Ascending aorta (tissue), 2 donors: Measurements from ENCODE around the gene LTBP2. TPM values are rescaled to one million over a fixed set of nuclear protein-coding genes. Genes with fewer than 3 reads are reported as not detected.

ENCODE experiments used
- DNase-seq, 2 donors: peaks; one replicate each; pipeline ENCODE4 v3.0.0-alpha.2; 2019; ENCODE audit warnings: low spot score in 2 of 2
- H3K27ac ChIP-seq, 2 donors: fragments of 200-600 bp; sonication (generic); one replicate each; pipeline ENCODE4 v1.5.1; 2016 to 2017; ENCODE audit warnings: mild to moderate bottlenecking in 1 of 2
- H3K27me3 ChIP-seq: fragments of 200-600 bp; sonication (generic); one replicate; pipeline ENCODE4 v1.5.1; 2017
- H3K36me3 ChIP-seq, 2 donors: fragments of 200-600 bp; sonication (generic); one replicate each; pipeline ENCODE4 v1.5.1; 2016
- H3K4me1 ChIP-seq, 2 donors: fragments of 200-600 bp; sonication (generic); one replicate each; pipeline ENCODE4 v1.5.1; 2016 to 2017; ENCODE audit warnings: mild to moderate bottlenecking in 1 of 2
- H3K4me3 ChIP-seq, 2 donors: fragments of 200-600 bp; sonication (generic); one replicate each; pipeline ENCODE4 v1.5.1; 2016 to 2017; ENCODE audit warnings: mild to moderate bottlenecking in 1 of 2
- H3K9me3 ChIP-seq, 2 donors: fragments of 200-600 bp; sonication (generic); one replicate each; pipeline ENCODE4 v1.5.1; 2016
- intact Hi-C: fragments of 100-400 bp; cut with DNase I; formaldehyde crosslinking; loops from one replicate; pipeline ENCODE4 v1.15.1; 2023
- total RNA-seq: library from RNA; depleted of rRNA; stranded (reverse); fragments of >200 nt; gene quantifications from one replicate; pipeline ENCODE4 v1.1.0, GENCODE V29; 2016
- TF ChIP-seq, protein P1 (sequence below), 3 experiments: fragments of 200-600 bp in 2 of 3; fragments of 450-650 bp in 1 of 3; sonication (generic) in 2 of 3; IDR thresholded peaks; one replicate each; pipeline ENCODE4 v1.5.1; 2016 to 2019; ENCODE audit warnings: antibody characterized with exemption in 3 of 3, mild to moderate bottlenecking in 1 of 3, moderate library complexity in 1 of 3

The LTBP2 gene
- total RNA-seq, 1 donor from 2014 or later, result 383 TPM

- TF ChIP-seq, protein P1, sequence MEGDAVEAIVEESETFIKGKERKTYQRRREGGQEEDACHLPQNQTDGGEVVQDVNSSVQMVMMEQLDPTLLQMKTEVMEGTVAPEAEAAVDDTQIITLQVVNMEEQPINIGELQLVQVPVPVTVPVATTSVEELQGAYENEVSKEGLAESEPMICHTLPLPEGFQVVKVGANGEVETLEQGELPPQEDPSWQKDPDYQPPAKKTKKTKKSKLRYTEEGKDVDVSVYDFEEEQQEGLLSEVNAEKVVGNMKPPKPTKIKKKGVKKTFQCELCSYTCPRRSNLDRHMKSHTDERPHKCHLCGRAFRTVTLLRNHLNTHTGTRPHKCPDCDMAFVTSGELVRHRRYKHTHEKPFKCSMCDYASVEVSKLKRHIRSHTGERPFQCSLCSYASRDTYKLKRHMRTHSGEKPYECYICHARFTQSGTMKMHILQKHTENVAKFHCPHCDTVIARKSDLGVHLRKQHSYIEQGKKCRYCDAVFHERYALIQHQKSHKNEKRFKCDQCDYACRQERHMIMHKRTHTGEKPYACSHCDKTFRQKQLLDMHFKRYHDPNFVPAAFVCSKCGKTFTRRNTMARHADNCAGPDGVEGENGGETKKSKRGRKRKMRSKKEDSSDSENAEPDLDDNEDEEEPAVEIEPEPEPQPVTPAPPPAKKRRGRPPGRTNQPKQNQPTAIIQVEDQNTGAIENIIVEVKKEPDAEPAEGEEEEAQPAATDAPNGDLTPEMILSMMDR (IDR thresholded peaks at IDR 0.05), result no peak
These were observed 60.3 kb downstream of the LTBP2 start for GRCh38 chr14:74551431-74552371.

DNA sequence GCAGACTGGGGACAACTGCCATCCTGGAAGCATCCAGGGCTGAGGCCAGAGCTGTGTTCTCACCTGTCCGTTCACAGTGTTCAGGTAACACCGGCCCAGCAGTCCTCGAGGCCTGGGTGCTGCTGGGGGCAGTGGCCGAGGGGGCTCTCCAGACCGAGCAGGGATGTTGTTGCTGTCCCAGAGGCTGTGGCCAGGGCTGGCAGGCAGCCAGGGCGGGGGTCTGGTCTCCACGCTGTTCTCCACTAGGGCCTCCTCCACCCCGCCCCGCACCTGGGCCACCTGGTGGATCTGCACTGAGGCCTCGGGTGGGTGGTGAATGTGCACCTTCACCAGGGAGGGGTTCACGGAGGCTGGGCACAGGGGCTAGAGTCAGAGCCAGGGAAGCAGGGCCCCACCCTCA is 61.0 kb downstream of the LTBP2 start:
- peaks cover 38 to 58% of the 10 kb centered on the region in 2 donors for H3K4me1 ChIP-seq
- TF ChIP-seq, protein P1 (IDR thresholded peaks at IDR 0.05), result no peak
- peak overlapping the region; percentile 85 to 91 for H3K27ac ChIP-seq
- H3K36me3 ChIP-seq, result peaks cover 45 to 53% of the 10 kb centered on the region in 2 donors
- intact Hi-C loops, result no loop called here
- DNase-seq, result no peak
- no peak overlapping the region for H3K4me3 ChIP-seq
- H3K9me3 ChIP-seq, result no peaks in the 10 kb centered on the region
- no peaks in the 10 kb centered on the region for H3K27me3 ChIP-seq

More at GRCh38 chr14:74551431-74552371, 60.3 kb downstream of the LTBP2 start:
- intact Hi-C loops, result loop anchor here (2.0 kb wide), 1 partner anchor 49 kb away; no protein-coding TSS in a partner anchor
- Histone ChIP-seq H3K4me1 (peaks cover 38 to 56% of the 10 kb centered on the region in 2 donors), H3K4me3 (peak overlapping the region in 1 of 2 donors; percentile 12), H3K27ac (peak overlapping the region; percentile 85 to 91), H3K36me3 (peaks cover 40 to 46% of the 10 kb centered on the region in 2 donors), H3K27me3 (no peaks in the 10 kb centered on the region), H3K9me3 (no peaks in the 10 kb centered on the region)
- DNase-seq, result no peak

DNA sequence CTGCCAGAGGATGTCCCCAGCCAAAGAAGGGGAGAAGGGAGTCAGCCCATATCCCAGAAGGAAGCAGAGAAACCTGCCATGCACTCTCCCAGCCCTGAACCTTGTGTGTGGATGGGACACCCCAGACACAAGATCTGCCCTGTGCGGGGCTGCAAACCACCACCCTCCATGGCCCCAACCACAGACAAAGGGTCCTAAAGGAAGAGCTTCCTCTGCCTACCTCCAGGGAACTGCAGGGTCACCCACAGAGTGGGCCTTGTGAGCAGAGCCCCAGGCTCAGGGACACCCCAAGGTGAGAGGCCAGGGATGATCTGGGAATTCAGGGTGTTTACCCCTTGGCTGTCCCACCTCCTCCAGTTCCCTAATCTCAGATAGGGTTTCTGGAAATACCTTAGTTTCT is 62.0 kb downstream of the LTBP2 start:
- Histone ChIP-seq H3K4me1 (peaks cover 38 to 58% of the 10 kb centered on the region in 2 donors), H3K27me3 (no peaks in the 10 kb centered on the region), H3K36me3 (peaks cover 53 to 61% of the 10 kb centered on the region in 2 donors), H3K4me3 (no peak overlapping the region), H3K9me3 (no peaks in the 10 kb centered on the region), H3K27ac (peak overlapping the region; percentile 85 to 91)
- no peak for DNase-seq
- intact Hi-C loops, result no loop called here
- TF ChIP-seq, protein P1 (IDR thresholded peaks at IDR 0.05), result no peak

DNA sequence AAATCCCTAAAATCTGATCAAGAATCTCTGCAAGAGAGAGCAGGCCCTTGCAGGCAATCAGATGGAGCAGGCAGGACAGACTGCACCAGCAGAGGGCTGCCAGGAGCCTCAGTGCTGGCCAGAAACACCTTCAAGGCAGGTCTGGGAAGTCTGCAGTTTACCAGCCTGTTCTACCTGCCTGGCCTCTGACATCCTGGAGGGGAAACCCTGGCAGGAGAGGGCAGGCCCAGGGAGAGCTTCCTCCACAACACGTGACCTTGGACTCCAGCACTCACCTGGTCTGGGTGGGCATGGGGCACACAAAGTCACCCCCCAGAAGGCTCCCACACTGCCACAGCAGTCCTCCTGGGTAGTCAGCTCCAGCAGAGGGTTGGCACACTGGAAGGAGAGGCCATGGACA is 62.4 kb downstream of the LTBP2 start:
- H3K27me3 ChIP-seq, result no peaks in the 10 kb centered on the region
- H3K36me3 ChIP-seq, result peaks cover 58 to 64% of the 10 kb centered on the region in 2 donors
- TF ChIP-seq, protein P1 (IDR thresholded peaks at IDR 0.05), result peak in 1 of 3 experiments; percentile 34
- H3K4me3 ChIP-seq, result no peak overlapping the region
- no peaks in the 10 kb centered on the region for H3K9me3 ChIP-seq
- H3K27ac ChIP-seq, result peak overlapping the region; percentile 85 to 91
- intact Hi-C loops, result loop anchor here (5.0 kb wide), 1 partner anchor 37 kb away; no protein-coding TSS in a partner anchor
- DNase-seq, result no peak
- peaks cover 38 to 58% of the 10 kb centered on the region in 2 donors for H3K4me1 ChIP-seq

DNA sequence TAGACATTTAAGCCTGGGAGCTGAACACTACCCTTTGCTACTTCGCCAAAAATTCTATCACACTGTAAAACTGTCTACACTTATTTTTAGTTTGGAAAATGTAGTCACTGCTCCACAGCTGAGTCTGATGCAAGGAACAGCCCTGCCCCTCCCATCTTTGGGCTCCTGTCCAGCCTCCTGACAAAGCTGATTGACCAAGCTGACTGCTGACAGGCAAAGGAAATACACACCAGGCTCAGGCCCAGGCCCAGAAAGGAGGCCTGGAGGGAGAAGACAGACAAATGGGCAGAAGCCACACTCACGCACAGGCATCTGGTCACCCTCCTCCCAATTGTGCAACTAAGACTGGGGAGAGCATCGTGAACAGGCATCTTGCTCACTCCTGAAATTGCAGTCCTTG is 63.2 kb downstream of the LTBP2 start:
- peaks cover 54 to 64% of the 10 kb centered on the region in 2 donors for H3K36me3 ChIP-seq
- intact Hi-C loops, result loop anchor here (5.0 kb wide), 1 partner anchor 37 kb away; no protein-coding TSS in a partner anchor
- TF ChIP-seq, protein P1 (IDR thresholded peaks at IDR 0.05), result no peak

More for the DNA sequence above, 63.2 kb downstream of the LTBP2 start:
- peak; percentile 52 to 93 for DNase-seq
- H3K27me3 ChIP-seq, result no peaks in the 10 kb centered on the region
- H3K27ac ChIP-seq, result peak overlapping the region; percentile 85 to 91
- H3K4me3 ChIP-seq, result no peak overlapping the region
- no peaks in the 10 kb centered on the region for H3K9me3 ChIP-seq
- H3K4me1 ChIP-seq, result peaks cover 38 to 56% of the 10 kb centered on the region in 2 donors
